CD4-positive, alpha-beta memory T cell (primary cell): ENCODE results near the gene RERE. TPM values are rescaled to one million over a fixed set of nuclear protein-coding genes. Genes with fewer than 3 reads are reported as not detected.

ENCODE experiments used
- CTCF ChIA-PET: fragments of 350-600 bp; sonication (Branson Sonifier 250); formaldehyde crosslinking; loops from one replicate; lab custom pipeline; 2021; ENCODE audit warnings: inconsistent platforms; ENCODE audit not compliant: partially characterized antibody; lab: Charles Lee
- POLR2A ChIA-PET: fragments of 350-600 bp; sonication (Branson Sonifier 250); formaldehyde crosslinking; loops from one replicate; lab custom pipeline; 2021; ENCODE audit not compliant: partially characterized antibody; lab: Charles Lee
- DNase-seq, 5 donors: peaks; one replicate each; pipeline versions ENCODE4 v3.0.0 to v3.0.0-alpha.2; 2020 to 2022; ENCODE audit warnings: mixed read lengths in 1 of 5
- H3K27ac ChIP-seq: one replicate; pipeline ENCODE4 v1.7.0; 2013; ENCODE audit warnings: low read depth, low read length
- H3K27me3 ChIP-seq: 2 replicates; pipeline ENCODE4 v1.7.0; 2013; ENCODE audit warnings: mild to moderate bottlenecking, low read length, moderate library complexity; ENCODE audit not compliant: insufficient read depth
- H3K36me3 ChIP-seq: 2 replicates; pipeline ENCODE4 v1.7.0; 2013; ENCODE audit warnings: mild to moderate bottlenecking, low read length, moderate library complexity; ENCODE audit not compliant: insufficient read depth
- H3K4me1 ChIP-seq: 2 replicates; pipeline ENCODE4 v1.7.0; 2013; ENCODE audit warnings: mild to moderate bottlenecking, low read length, moderate library complexity; ENCODE audit not compliant: insufficient read depth
- H3K4me3 ChIP-seq, 2 donors: one replicate each; pipeline ENCODE4 v1.7.0; 2013; ENCODE audit warnings: low read length in 2 of 2, mild to moderate bottlenecking in 1 of 2
- H3K9me3 ChIP-seq, 2 donors: one replicate each; pipeline ENCODE4 v1.7.0; 2013; ENCODE audit warnings: low read length in 2 of 2, control low read depth in 1 of 2; ENCODE audit not compliant: control insufficient read depth in 1 of 2
- H3K27ac Mint-ChIP-seq, 7 donors: one replicate each; pipeline ENCODE4 v1.8.0; 2020 to 2021; ENCODE audit warnings: mixed read lengths in 7 of 7, mild to moderate bottlenecking in 6 of 7, inconsistent platforms in 3 of 7, moderate library complexity in 3 of 7
- H3K27me3 Mint-ChIP-seq, 2 donors: one replicate each; pipeline ENCODE4 v1.8.0; 2020 to 2021; ENCODE audit warnings: mixed read lengths in 2 of 2
- H3K36me3 Mint-ChIP-seq, 2 donors: one replicate each; pipeline ENCODE4 v1.8.0; 2020 to 2021; ENCODE audit warnings: mixed read lengths in 2 of 2, inconsistent platforms in 1 of 2, mild to moderate bottlenecking in 1 of 2
- H3K4me1 Mint-ChIP-seq, 4 donors: one replicate each; pipeline ENCODE4 v1.8.0; 2020 to 2021; ENCODE audit warnings: mixed read lengths in 4 of 4, mild to moderate bottlenecking in 1 of 4
- H3K4me3 Mint-ChIP-seq, 8 donors: one replicate each; pipeline ENCODE4 v1.8.0; 2020 to 2021; ENCODE audit warnings: mixed read lengths in 8 of 8, mild to moderate bottlenecking in 7 of 8, moderate library complexity in 6 of 8, inconsistent platforms in 3 of 8
- H3K9me3 Mint-ChIP-seq, 8 donors: one replicate each; pipeline ENCODE4 v1.8.0; 2020 to 2021; ENCODE audit warnings: mixed read lengths in 8 of 8, mild to moderate bottlenecking in 5 of 8, inconsistent platforms in 3 of 8, moderate library complexity in 1 of 8
- intact Hi-C: fragments of 100-400 bp; cut with micrococcal nuclease; formaldehyde crosslinking; loops from one replicate; pipeline ENCODE4 v1.15.1; 2023
- polyA plus RNA-seq, 2 donors: library from polyadenylated mRNA; unstranded; fragments of 300-500 nt; fragmentation: Illumina TruSeq; gene quantifications; one replicate each; pipeline ENCODE4 v1.2.3, GENCODE V29; 2021
- total RNA-seq, 2 experiments: library from RNA; stranded (reverse); gene quantifications; one replicate each; pipeline ENCODE4 v1.2.3, GENCODE V29; 2021

Gene RERE
- total and polyA plus RNA-seq, 4 experiments from 2014 or later: 0.38 to 117 (median 60.3) TPM

- peaks cover 58 to 74% (median 67%) of the 10 kb centered on the region in 4 donors for H3K4me1 Mint-ChIP-seq
- ChIA-PET CTCF (interaction anchor here (0.8 to 6.1 kb wide), 3 partner anchors 10 to 15 kb away, joined by 4 to 40 read pairs (median 6); no protein-coding TSS in a partner anchor), POLR2A (interaction anchor here (0.7 to 1.5 kb wide), 5 partner anchors 13 to 85 kb away, joined by 3 to 6 read pairs (median 3); no protein-coding TSS in a partner anchor)
- Histone ChIP-seq H3K4me3 (no peak overlapping the region), H3K27ac (peak overlapping the region; percentile 14), H3K9me3 (no peaks in the 10 kb centered on the region), H3K4me1 (peaks cover 67% of the 10 kb centered on the region), H3K36me3 (peaks cover 5% of the 10 kb centered on the region), H3K27me3 (no peaks in the 10 kb centered on the region)
- H3K9me3 Mint-ChIP-seq: no peaks in the 10 kb centered on the region
- DNase-seq: peak in 3 of 5 donors; percentile 21 to 51 (median 23)
- H3K4me3 Mint-ChIP-seq: peak overlapping the region in 6 of 8 donors; percentile 12 to 92 (median 63)
- intact Hi-C loops: no loop called here
- peak overlapping the region; percentile 47 to 96 (median 82) for H3K27ac Mint-ChIP-seq
- peaks cover 22 to 38% of the 10 kb centered on the region in 2 donors for H3K36me3 Mint-ChIP-seq
- no peaks in the 10 kb centered on the region for H3K27me3 Mint-ChIP-seq
These were observed 420.5 kb downstream of the RERE start for GRCh38 chr1:8396786-8397406.

- Mint-ChIP-seq H3K4me3 (peak overlapping the region in 7 of 8 donors; percentile 77 to 92 (median 81)), H3K36me3 (peaks cover 22 to 39% of the 10 kb centered on the region in 2 donors), H3K9me3 (no peaks in the 10 kb centered on the region), H3K27me3 (no peaks in the 10 kb centered on the region), H3K4me1 (peaks cover 60 to 77% (median 69%) of the 10 kb centered on the region in 4 donors), H3K27ac (peak overlapping the region; percentile 75 to 96 (median 91))
- CTCF ChIA-PET: interaction anchor here (1.2 to 6.1 kb wide), 2 partner anchors 13 to 129 kb away, joined by 3 to 40 read pairs; no protein-coding TSS in a partner anchor
- Histone ChIP-seq H3K9me3 (no peaks in the 10 kb centered on the region), H3K36me3 (peaks cover 5% of the 10 kb centered on the region), H3K27ac (peak overlapping the region; percentile 57), H3K4me3 (peak overlapping the region in 1 of 2 donors; percentile 26), H3K27me3 (no peaks in the 10 kb centered on the region), H3K4me1 (peaks cover 70% of the 10 kb centered on the region)
- POLR2A ChIA-PET: interaction anchor here (1.2 kb wide), 1 partner anchor 26 kb away, joined by 3 read pairs; no protein-coding TSS in a partner anchor
- no peak for DNase-seq
- intact Hi-C loops: no loop called here
These were observed 421.2 kb downstream of the RERE start for GRCh38 chr1:8396083-8396785.

GRCh38 chr1:8395433-8395866 is 422.0 kb downstream of the RERE start:
- H3K27me3 ChIP-seq: no peaks in the 10 kb centered on the region
- Mint-ChIP-seq H3K27ac (peak overlapping the region; percentile 75 to 96 (median 91)), H3K4me3 (peak overlapping the region; percentile 77 to 92 (median 82)), H3K9me3 (no peaks in the 10 kb centered on the region), H3K36me3 (peaks cover 18 to 42% of the 10 kb centered on the region in 2 donors), H3K4me1 (peaks cover 66 to 85% (median 76%) of the 10 kb centered on the region in 4 donors), H3K27me3 (no peaks in the 10 kb centered on the region)
- H3K4me1 ChIP-seq: peaks cover 77% of the 10 kb centered on the region
- H3K36me3 ChIP-seq: peaks cover 5% of the 10 kb centered on the region
- intact Hi-C loops: loop anchor here (2.0 kb wide), 1 partner anchor 29 kb away; no protein-coding TSS in a partner anchor
- H3K27ac ChIP-seq: peak overlapping the region; percentile 57
- ChIA-PET CTCF (interaction anchor here (1.2 to 6.1 kb wide), 2 partner anchors 14 to 130 kb away, joined by 3 to 40 read pairs; no protein-coding TSS in a partner anchor), POLR2A (interaction anchor here (0.8 kb wide), 2 partner anchors 12 to 36 kb away, joined by 3 read pairs; no protein-coding TSS in a partner anchor)
- DNase-seq: peak; percentile 31 to 50 (median 39)
- H3K4me3 ChIP-seq: peak overlapping the region in 1 of 2 donors; percentile 26
- H3K9me3 ChIP-seq: no peaks in the 10 kb centered on the region

GRCh38 chr1:8394456-8395321 is 422.8 kb downstream of the RERE start:
- Mint-ChIP-seq H3K27ac (peak overlapping the region; percentile 75 to 96 (median 91)), H3K9me3 (no peaks in the 10 kb centered on the region), H3K27me3 (no peaks in the 10 kb centered on the region), H3K4me1 (peaks cover 72 to 93% (median 83%) of the 10 kb centered on the region in 4 donors), H3K36me3 (peaks cover 21 to 46% of the 10 kb centered on the region in 2 donors), H3K4me3 (peak overlapping the region; percentile 77 to 92 (median 82))
- CTCF ChIA-PET: interaction anchor here (1.1 to 6.1 kb wide), 4 partner anchors 14 to 131 kb away, joined by 3 to 40 read pairs (median 4); no protein-coding TSS in a partner anchor
- H3K27me3 ChIP-seq: no peaks in the 10 kb centered on the region
- peaks cover 5% of the 10 kb centered on the region for H3K36me3 ChIP-seq
- no peak overlapping the region for H3K4me3 ChIP-seq
- intact Hi-C loops: loop anchor here (2.0 kb wide), 1 partner anchor 30 kb away; no protein-coding TSS in a partner anchor
- peak in 1 of 5 donors; percentile 55 for DNase-seq
- POLR2A ChIA-PET: interaction anchor here (0.8 kb wide), 2 partner anchors 12 to 37 kb away, joined by 3 read pairs; no protein-coding TSS in a partner anchor
- no peaks in the 10 kb centered on the region for H3K9me3 ChIP-seq
- H3K27ac ChIP-seq: peak overlapping the region; percentile 57
- H3K4me1 ChIP-seq: peaks cover 83% of the 10 kb centered on the region

- no peak for DNase-seq
- intact Hi-C loops: no loop called here
- H3K27ac ChIP-seq: no peak overlapping the region
- peak overlapping the region in 5 of 7 donors; percentile 30 to 85 (median 53) for H3K27ac Mint-ChIP-seq
- no peaks in the 10 kb centered on the region for H3K27me3 Mint-ChIP-seq
- peaks cover 82% of the 10 kb centered on the region for H3K4me1 ChIP-seq
- peak overlapping the region in 2 of 8 donors; percentile 7 to 11 for H3K4me3 Mint-ChIP-seq
- peaks cover 69 to 90% (median 79%) of the 10 kb centered on the region in 4 donors for H3K4me1 Mint-ChIP-seq
- peaks cover 15% of the 10 kb centered on the region for H3K36me3 ChIP-seq
- H3K36me3 Mint-ChIP-seq: peaks cover 27 to 47% of the 10 kb centered on the region in 2 donors
- POLR2A ChIA-PET: interaction anchor here (1.2 kb wide), 1 partner anchor 31 kb away, joined by 3 read pairs; no protein-coding TSS in a partner anchor
- no peaks in the 10 kb centered on the region for H3K9me3 Mint-ChIP-seq
- H3K9me3 ChIP-seq: no peaks in the 10 kb centered on the region
- H3K27me3 ChIP-seq: no peaks in the 10 kb centered on the region
- CTCF ChIA-PET: no interaction called here
- no peak overlapping the region for H3K4me3 ChIP-seq
These were observed 424.9 kb downstream of the RERE start for GRCh38 chr1:8392522-8392921.

- H3K4me3 ChIP-seq: no peak overlapping the region
- H3K9me3 ChIP-seq: no peaks in the 10 kb centered on the region
- Mint-ChIP-seq H3K4me1 (peaks cover 66 to 88% (median 76%) of the 10 kb centered on the region in 4 donors), H3K27ac (peak overlapping the region; percentile 25 to 89 (median 82)), H3K36me3 (peaks cover 34 to 54% of the 10 kb centered on the region in 2 donors), H3K27me3 (no peaks in the 10 kb centered on the region), H3K4me3 (peak overlapping the region in 3 of 8 donors; percentile 43 to 51 (median 44)), H3K9me3 (no peaks in the 10 kb centered on the region)
- H3K27me3 ChIP-seq: no peaks in the 10 kb centered on the region
- intact Hi-C loops: no loop called here
- CTCF ChIA-PET: no interaction called here
- no peak for DNase-seq
- H3K4me1 ChIP-seq: peaks cover 79% of the 10 kb centered on the region
- POLR2A ChIA-PET: no interaction called here
- peaks cover 15% of the 10 kb centered on the region for H3K36me3 ChIP-seq
- H3K27ac ChIP-seq: no peak overlapping the region
These were observed 426.7 kb downstream of the RERE start for GRCh38 chr1:8390707-8391106.
